ENCODE data around the gene ARHGEF9.

ARHGEF9 gene

DNA sequence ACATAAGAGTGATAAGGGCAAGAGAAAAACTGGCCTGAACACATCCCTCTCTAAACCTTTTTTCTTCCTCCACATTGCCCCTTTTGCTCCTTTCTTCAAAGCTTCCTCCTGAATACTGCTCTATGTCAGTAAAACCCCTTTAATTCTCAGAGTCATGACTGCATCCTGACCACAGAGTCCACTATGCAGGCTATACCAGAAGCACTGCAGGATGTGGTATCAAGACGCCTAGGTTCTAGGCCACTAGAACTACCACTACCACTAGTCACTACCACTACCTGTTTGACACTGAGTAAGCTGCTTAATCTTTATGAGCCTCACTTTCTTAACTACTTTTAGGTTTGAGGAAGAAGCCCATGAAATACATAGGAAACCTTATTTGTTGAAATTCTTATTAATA is 38.7 kb downstream of the ARHGEF9 start:
- peaks cover 12% of the 10 kb centered on the region for H3K4me1 ChIP-seq (ENCODE audit: low read length)
- H3K9me3 ChIP-seq (replicated peaks; ENCODE audit: insufficient read depth, low read length): no peaks in the 10 kb centered on the region
- no peaks in the 10 kb centered on the region for H3K36me3 ChIP-seq (replicated peaks; ENCODE audit: insufficient read depth, low read length)
- H3K9me2 ChIP-seq (replicated peaks; ENCODE audit: insufficient read depth, low read length): no peaks in the 10 kb centered on the region
- no peaks in the 10 kb centered on the region for H4K20me1 ChIP-seq (ENCODE audit: insufficient read depth, low read length)
- H3K27ac ChIP-seq (ENCODE audit: low read length): no peak overlapping the region
- H3K27me3 ChIP-seq (replicated peaks; ENCODE audit: insufficient read depth, low read length): no peaks in the 10 kb centered on the region
- H3F3A ChIP-seq (ENCODE audit: insufficient read depth, low read length): no peaks in the 10 kb centered on the region
- TF ChIP-seq, protein P1, sequence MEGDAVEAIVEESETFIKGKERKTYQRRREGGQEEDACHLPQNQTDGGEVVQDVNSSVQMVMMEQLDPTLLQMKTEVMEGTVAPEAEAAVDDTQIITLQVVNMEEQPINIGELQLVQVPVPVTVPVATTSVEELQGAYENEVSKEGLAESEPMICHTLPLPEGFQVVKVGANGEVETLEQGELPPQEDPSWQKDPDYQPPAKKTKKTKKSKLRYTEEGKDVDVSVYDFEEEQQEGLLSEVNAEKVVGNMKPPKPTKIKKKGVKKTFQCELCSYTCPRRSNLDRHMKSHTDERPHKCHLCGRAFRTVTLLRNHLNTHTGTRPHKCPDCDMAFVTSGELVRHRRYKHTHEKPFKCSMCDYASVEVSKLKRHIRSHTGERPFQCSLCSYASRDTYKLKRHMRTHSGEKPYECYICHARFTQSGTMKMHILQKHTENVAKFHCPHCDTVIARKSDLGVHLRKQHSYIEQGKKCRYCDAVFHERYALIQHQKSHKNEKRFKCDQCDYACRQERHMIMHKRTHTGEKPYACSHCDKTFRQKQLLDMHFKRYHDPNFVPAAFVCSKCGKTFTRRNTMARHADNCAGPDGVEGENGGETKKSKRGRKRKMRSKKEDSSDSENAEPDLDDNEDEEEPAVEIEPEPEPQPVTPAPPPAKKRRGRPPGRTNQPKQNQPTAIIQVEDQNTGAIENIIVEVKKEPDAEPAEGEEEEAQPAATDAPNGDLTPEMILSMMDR (IDR thresholded peaks at IDR 0.05; ENCODE audit: low read length): no peak
- TF ChIP-seq EZH2 (optimal IDR thresholded peaks at IDR 0.05; ENCODE audit: low read depth, low read length) (no peak), EZH2phosphoT487 (IDR thresholded peaks at IDR 0.05; ENCODE audit: low read length) (no peak)
- DNase-seq: no peak
- no peak overlapping the region for H3K9ac ChIP-seq (ENCODE audit: low read length)
- peaks cover 3% of the 10 kb centered on the region; the same call in 1 of the 2 replicates for H3K79me2 ChIP-seq (ENCODE audit: low read length)
- no peak overlapping the region for H2AFZ ChIP-seq (ENCODE audit: low read length)
- no peak overlapping the region for H3K4me3 ChIP-seq (ENCODE audit: low read length)
- no peak overlapping the region for H3K4me2 ChIP-seq (ENCODE audit: low read depth, low read length)

DNA sequence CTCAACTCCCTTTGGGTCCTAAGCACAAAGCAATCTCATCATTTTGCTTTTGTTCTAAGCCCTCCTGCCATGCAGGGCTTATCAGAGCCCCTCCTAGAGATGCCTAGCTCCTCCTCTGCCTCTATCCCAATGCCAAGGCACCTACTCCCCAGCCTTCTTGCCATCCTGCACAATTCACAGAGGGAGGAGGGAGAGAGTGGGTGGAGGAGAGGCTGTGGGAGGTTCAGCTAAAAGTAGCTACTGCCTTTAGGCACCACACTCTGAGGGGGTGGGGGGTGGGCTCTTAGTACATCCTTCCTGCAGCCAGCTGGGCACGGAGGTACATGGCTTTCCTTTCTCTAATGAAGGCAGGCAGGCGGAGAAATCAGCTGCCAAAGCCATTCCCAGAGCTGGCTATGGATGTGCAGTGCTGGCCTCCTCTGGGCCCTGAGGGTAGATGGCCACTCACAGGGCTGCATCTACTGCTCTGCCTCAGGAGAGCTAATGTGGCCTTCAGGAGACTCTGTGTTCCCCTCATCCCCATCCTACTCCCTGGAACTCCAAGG is 40.1 kb downstream of the ARHGEF9 start:
- no peak overlapping the region for H3K9ac ChIP-seq (ENCODE audit: low read length)
- TF ChIP-seq, protein P1 (IDR thresholded peaks at IDR 0.05; ENCODE audit: low read length): no peak
- TF ChIP-seq EZH2 (optimal IDR thresholded peaks at IDR 0.05; ENCODE audit: low read depth, low read length): no peak
- H3K9me3 ChIP-seq (replicated peaks; ENCODE audit: insufficient read depth, low read length): no peaks in the 10 kb centered on the region
- H3K36me3 ChIP-seq (replicated peaks; ENCODE audit: insufficient read depth, low read length): no peaks in the 10 kb centered on the region
- H3K9me2 ChIP-seq (replicated peaks; ENCODE audit: insufficient read depth, low read length): no peaks in the 10 kb centered on the region
- H3F3A ChIP-seq (ENCODE audit: insufficient read depth, low read length): peaks cover 4% of the 10 kb centered on the region; the same call in 1 of the 2 replicates
- no peak overlapping the region for H3K4me3 ChIP-seq (ENCODE audit: low read length)
- H3K79me2 ChIP-seq (ENCODE audit: low read length): peaks cover 3% of the 10 kb centered on the region; the same call in 1 of the 2 replicates
- H4K20me1 ChIP-seq (ENCODE audit: insufficient read depth, low read length): no peaks in the 10 kb centered on the region
- no peak overlapping the region for H3K27ac ChIP-seq (ENCODE audit: low read length)
- no peaks in the 10 kb centered on the region for H3K27me3 ChIP-seq (replicated peaks; ENCODE audit: insufficient read depth, low read length)
- no peak for DNase-seq
- no peak overlapping the region for H2AFZ ChIP-seq (ENCODE audit: low read length)
- H3K4me1 ChIP-seq (ENCODE audit: low read length): peaks cover 26% of the 10 kb centered on the region
- H3K4me2 ChIP-seq (ENCODE audit: low read depth, low read length): no peak overlapping the region

DNA sequence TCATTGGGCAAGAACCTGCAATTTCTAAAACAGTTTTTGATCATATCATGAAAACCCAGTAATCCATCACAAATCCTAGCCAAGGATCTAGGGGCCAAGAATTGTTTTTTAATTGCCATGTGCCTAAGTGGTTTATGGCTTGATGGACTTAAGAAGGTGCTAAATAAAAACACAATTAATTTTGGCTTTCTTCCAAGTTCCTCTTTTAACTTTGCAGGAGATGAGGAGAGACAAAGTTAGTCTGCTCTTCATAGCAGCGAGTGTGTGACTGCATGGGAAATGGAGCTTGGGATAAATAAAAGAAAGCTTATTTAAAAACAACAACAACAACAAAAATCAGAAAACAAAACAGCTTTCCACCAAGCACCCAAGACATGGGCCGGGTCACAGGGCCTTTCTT is 41.4 kb downstream of the ARHGEF9 start:
- Histone ChIP-seq H3K4me3 (ENCODE audit: low read length) (no peak overlapping the region), H3K79me2 (ENCODE audit: low read length) (peaks cover 3% of the 10 kb centered on the region; the same call in 1 of the 2 replicates), H3K9me2 (replicated peaks; ENCODE audit: insufficient read depth, low read length) (no peaks in the 10 kb centered on the region), H3K4me2 (ENCODE audit: low read depth, low read length) (no peak overlapping the region), H3K9me3 (replicated peaks; ENCODE audit: insufficient read depth, low read length) (no peaks in the 10 kb centered on the region), H3K36me3 (replicated peaks; ENCODE audit: insufficient read depth, low read length) (no peaks in the 10 kb centered on the region), H3F3A (ENCODE audit: insufficient read depth, low read length) (peaks cover 4% of the 10 kb centered on the region; the same call in 1 of the 2 replicates), H4K20me1 (ENCODE audit: insufficient read depth, low read length) (no peaks in the 10 kb centered on the region), H3K27ac (ENCODE audit: low read length) (no peak overlapping the region), H3K27me3 (replicated peaks; ENCODE audit: insufficient read depth, low read length) (no peaks in the 10 kb centered on the region), H3K4me1 (ENCODE audit: low read length) (peaks cover 39% of the 10 kb centered on the region), H3K9ac (ENCODE audit: low read length) (no peak overlapping the region), H2AFZ (ENCODE audit: low read length) (no peak overlapping the region)
- no peak for DNase-seq
- TF ChIP-seq EZH2 (optimal IDR thresholded peaks at IDR 0.05; ENCODE audit: low read depth, low read length) (no peak), EZH2phosphoT487 (IDR thresholded peaks at IDR 0.05; ENCODE audit: low read length) (no peak)
- TF ChIP-seq, protein P1 (IDR thresholded peaks at IDR 0.05; ENCODE audit: low read length): no peak
